ENCODE measurements around the gene TP53I11. TPM values are rescaled to one million over a fixed set of nuclear protein-coding genes. Genes with fewer than 3 reads are reported as not detected.

The TP53I11 gene
- total RNA-seq, 1 experiment from 2014 or later = 42.4 TPM

- Mint-ChIP-seq H3K4me3 (no peak overlapping the region), H3K36me3 (peaks cover 13% of the 10 kb centered on the region), H3K27me3 (ENCODE audit: low read depth) (no peaks in the 10 kb centered on the region), H3K4me1 (peaks cover 30% of the 10 kb centered on the region), H3K27ac (no peak overlapping the region), H3K9me3 (peaks cover 18% of the 10 kb centered on the region)
- ATAC-seq (no peak), DNase-seq (ENCODE audit: low spot score) (no peak)
- TF ChIP-seq KAT7 (CRISPR knock-in tag; IDR thresholded peaks at IDR 0.05; ENCODE audit: borderline replicate concordance) (no peak), USF1 (CRISPR knock-in tag; IDR thresholded peaks at IDR 0.05) (no peak), ZNF532 (CRISPR knock-in tag; IDR thresholded peaks at IDR 0.05; ENCODE audit: borderline replicate concordance) (no peak), CBFB (CRISPR knock-in tag; IDR thresholded peaks at IDR 0.05; ENCODE audit: low read depth) (no peak)
- POLR2A ChIA-PET = interaction anchor here (1.0 kb wide), 1 partner anchor 10 kb away, joined by 3 read pairs; no protein-coding TSS in a partner anchor
- CTCF ChIA-PET = interaction anchor here (1.4 to 5.3 kb wide), 2 partner anchors 10 to 26 kb away, joined by 5 to 38 read pairs; no protein-coding TSS in a partner anchor
Observed at GRCh38 chr11:44901786-44902185, 48.9 kb downstream of the TP53I11 start.

- POLR2A ChIA-PET = interaction anchor here (1.0 kb wide), 1 partner anchor 11 kb away, joined by 3 read pairs; no protein-coding TSS in a partner anchor
- H3K4me3 Mint-ChIP-seq = no peak overlapping the region
- peaks cover 18% of the 10 kb centered on the region for H3K9me3 Mint-ChIP-seq
- TF ChIP-seq AR (CRISPR knock-in tag; IDR thresholded peaks at IDR 0.05) (no peak), ZNF425 (CRISPR knock-in tag; conservative IDR thresholded peaks at IDR 0.05) (no peak), E2F1 (CRISPR knock-in tag; IDR thresholded peaks at IDR 0.05) (no peak), SMAD4 (CRISPR knock-in tag; IDR thresholded peaks at IDR 0.05) (no peak), SP1 (CRISPR knock-in tag; conservative IDR thresholded peaks at IDR 0.05) (no peak), NR2C2 (CRISPR knock-in tag; IDR thresholded peaks at IDR 0.05) (no peak), FOXJ3 (CRISPR knock-in tag; IDR thresholded peaks at IDR 0.05; ENCODE audit: borderline replicate concordance) (no peak), FOXK1 (CRISPR knock-in tag; IDR thresholded peaks at IDR 0.05) (no peak), FOXP1 (CRISPR knock-in tag; IDR thresholded peaks at IDR 0.05; ENCODE audit: borderline replicate concordance) (no peak)
- H3K36me3 Mint-ChIP-seq = peaks cover 13% of the 10 kb centered on the region
- no peak for DNase-seq (ENCODE audit: low spot score)
- H3K27ac Mint-ChIP-seq = no peak overlapping the region
- H3K4me1 Mint-ChIP-seq = peaks cover 24% of the 10 kb centered on the region
- H3K27me3 Mint-ChIP-seq (ENCODE audit: low read depth) = no peaks in the 10 kb centered on the region
- CTCF ChIA-PET = interaction anchor here (1.4 to 5.3 kb wide), 2 partner anchors 10 to 26 kb away, joined by 5 to 38 read pairs; no protein-coding TSS in a partner anchor
- no peak for ATAC-seq
Observed at GRCh38 chr11:44901120-44901633, 49.5 kb downstream of the TP53I11 start.
